Tibial nerve (tissue), 3 donors: Measurements from ENCODE around the gene STAT5B.

ENCODE experiments used
- POLR2A ChIP-seq, 2 donors: fragments of 450-650 bp; IDR thresholded peaks; one replicate each; pipeline ENCODE4 v1.6.1; 2017; ENCODE audit warnings: antibody characterized with exemption in 2 of 2, mild to moderate bottlenecking in 2 of 2, moderate library complexity in 2 of 2
- TF ChIP-seq, protein P1 (sequence below), 5 experiments: fragments of 200-600 bp in 3 of 5; fragments of 450-650 bp in 2 of 5; sonication (generic) in 3 of 5; IDR thresholded peaks; one replicate each; pipeline ENCODE4 v1.5.1; 2016 to 2019; ENCODE audit warnings: antibody characterized with exemption in 5 of 5, mild to moderate bottlenecking in 3 of 5, moderate library complexity in 2 of 5

DNA sequence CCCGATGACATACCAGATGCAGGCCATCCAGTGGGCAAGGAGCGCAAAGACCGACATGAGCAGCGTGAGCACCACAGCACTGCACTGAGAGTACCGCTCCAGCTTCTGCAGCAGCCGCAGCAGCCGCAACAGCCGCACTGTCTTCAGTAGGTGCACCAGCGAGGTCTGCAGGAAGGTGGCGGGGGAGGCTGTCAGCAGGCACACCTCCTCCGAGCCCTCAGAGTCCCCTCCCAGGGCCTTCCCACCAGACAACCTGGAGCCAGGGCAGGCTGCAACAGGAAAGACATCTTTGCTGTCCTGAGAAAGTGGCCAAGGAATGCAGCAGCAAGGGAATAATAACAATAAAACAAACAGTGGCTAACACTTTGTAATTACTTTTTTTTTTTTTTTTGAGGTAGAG lies 104.4 kb downstream of the STAT5B start:
- TF ChIP-seq POLR2A (IDR thresholded peaks at IDR 0.05): no peak
- TF ChIP-seq, protein P1, sequence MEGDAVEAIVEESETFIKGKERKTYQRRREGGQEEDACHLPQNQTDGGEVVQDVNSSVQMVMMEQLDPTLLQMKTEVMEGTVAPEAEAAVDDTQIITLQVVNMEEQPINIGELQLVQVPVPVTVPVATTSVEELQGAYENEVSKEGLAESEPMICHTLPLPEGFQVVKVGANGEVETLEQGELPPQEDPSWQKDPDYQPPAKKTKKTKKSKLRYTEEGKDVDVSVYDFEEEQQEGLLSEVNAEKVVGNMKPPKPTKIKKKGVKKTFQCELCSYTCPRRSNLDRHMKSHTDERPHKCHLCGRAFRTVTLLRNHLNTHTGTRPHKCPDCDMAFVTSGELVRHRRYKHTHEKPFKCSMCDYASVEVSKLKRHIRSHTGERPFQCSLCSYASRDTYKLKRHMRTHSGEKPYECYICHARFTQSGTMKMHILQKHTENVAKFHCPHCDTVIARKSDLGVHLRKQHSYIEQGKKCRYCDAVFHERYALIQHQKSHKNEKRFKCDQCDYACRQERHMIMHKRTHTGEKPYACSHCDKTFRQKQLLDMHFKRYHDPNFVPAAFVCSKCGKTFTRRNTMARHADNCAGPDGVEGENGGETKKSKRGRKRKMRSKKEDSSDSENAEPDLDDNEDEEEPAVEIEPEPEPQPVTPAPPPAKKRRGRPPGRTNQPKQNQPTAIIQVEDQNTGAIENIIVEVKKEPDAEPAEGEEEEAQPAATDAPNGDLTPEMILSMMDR (IDR thresholded peaks at IDR 0.05): no peak
